ENCODE data around the gene SDK1.

The SDK1 gene

GRCh38 chr7:3345699-3346481, 44.8 kb downstream of the SDK1 start:
- H3F3A ChIP-seq (ENCODE audit: control insufficient read depth, insufficient read depth): no peaks in the 10 kb centered on the region
- no peaks in the 10 kb centered on the region for H4K20me1 ChIP-seq (ENCODE audit: control insufficient read depth, insufficient read depth, low read depth, low read length)
- H3K79me2 ChIP-seq (ENCODE audit: control insufficient read depth, low read length): no peaks in the 10 kb centered on the region
- H3K4me3 ChIP-seq (ENCODE audit: low read length): no peak overlapping the region
- H3K4me2 ChIP-seq (ENCODE audit: low read length): no peak overlapping the region
- H3K9me2 ChIP-seq (replicated peaks; ENCODE audit: control insufficient read depth, low read length): no peaks in the 10 kb centered on the region
- H3K9me3 ChIP-seq (ENCODE audit: control insufficient read depth, insufficient read depth, low read length): no peaks in the 10 kb centered on the region
- no peaks in the 10 kb centered on the region for H3K36me3 ChIP-seq (ENCODE audit: control insufficient read depth, low read length)
- TF ChIP-seq EZH2phosphoT487 (IDR thresholded peaks at IDR 0.05; ENCODE audit: borderline replicate concordance, low read length): no peak
- TF ChIP-seq, protein P1, sequence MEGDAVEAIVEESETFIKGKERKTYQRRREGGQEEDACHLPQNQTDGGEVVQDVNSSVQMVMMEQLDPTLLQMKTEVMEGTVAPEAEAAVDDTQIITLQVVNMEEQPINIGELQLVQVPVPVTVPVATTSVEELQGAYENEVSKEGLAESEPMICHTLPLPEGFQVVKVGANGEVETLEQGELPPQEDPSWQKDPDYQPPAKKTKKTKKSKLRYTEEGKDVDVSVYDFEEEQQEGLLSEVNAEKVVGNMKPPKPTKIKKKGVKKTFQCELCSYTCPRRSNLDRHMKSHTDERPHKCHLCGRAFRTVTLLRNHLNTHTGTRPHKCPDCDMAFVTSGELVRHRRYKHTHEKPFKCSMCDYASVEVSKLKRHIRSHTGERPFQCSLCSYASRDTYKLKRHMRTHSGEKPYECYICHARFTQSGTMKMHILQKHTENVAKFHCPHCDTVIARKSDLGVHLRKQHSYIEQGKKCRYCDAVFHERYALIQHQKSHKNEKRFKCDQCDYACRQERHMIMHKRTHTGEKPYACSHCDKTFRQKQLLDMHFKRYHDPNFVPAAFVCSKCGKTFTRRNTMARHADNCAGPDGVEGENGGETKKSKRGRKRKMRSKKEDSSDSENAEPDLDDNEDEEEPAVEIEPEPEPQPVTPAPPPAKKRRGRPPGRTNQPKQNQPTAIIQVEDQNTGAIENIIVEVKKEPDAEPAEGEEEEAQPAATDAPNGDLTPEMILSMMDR (IDR thresholded peaks at IDR 0.05; ENCODE audit: low read depth, low read length, poor library complexity, severe bottlenecking): no peak
- H3K27me3 ChIP-seq (ENCODE audit: control insufficient read depth, low read length): 0 out of 2 replicates have a peak, but pooled peaks cover 2% of the 10 kb centered on the region
- no peak overlapping the region for H3K27ac ChIP-seq (ENCODE audit: low read depth, low read length)
- no peaks in the 10 kb centered on the region for H3K4me1 ChIP-seq (ENCODE audit: control insufficient read depth, low read length)

DNA sequence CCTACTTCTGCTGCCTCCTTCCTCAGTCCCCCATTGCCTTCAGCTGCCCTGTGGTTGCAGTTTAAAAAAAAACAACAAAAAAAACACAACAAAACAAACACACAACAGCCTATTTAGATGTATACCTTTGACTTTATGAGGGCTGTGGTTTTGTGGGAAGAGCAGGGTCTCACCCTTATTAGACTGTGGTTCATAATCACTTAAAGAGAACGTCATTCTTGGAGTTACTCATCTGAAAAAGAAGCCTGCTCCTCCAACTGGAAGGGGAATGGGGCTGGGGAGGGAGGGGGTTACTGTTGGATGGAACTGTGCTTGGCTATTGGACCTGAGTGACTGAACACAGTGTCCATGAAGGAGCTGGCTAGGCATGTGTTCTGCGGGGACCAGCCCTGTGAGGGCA, 48.1 kb downstream of the SDK1 start:
- H3K79me2 ChIP-seq (ENCODE audit: control insufficient read depth, low read length): no peaks in the 10 kb centered on the region
- H4K20me1 ChIP-seq (ENCODE audit: control insufficient read depth, insufficient read depth, low read depth, low read length): no peaks in the 10 kb centered on the region
- H3K9me2 ChIP-seq (replicated peaks; ENCODE audit: control insufficient read depth, low read length): no peaks in the 10 kb centered on the region
- H3K36me3 ChIP-seq (ENCODE audit: control insufficient read depth, low read length): no peaks in the 10 kb centered on the region
- H3K4me1 ChIP-seq (ENCODE audit: control insufficient read depth, low read length): no peaks in the 10 kb centered on the region
- 0 out of 2 replicates have a peak, but pooled peaks cover 2% of the 10 kb centered on the region for H3K27me3 ChIP-seq (ENCODE audit: control insufficient read depth, low read length)
- TF ChIP-seq, protein P1 (IDR thresholded peaks at IDR 0.05; ENCODE audit: low read depth, low read length, poor library complexity, severe bottlenecking): no peak
- TF ChIP-seq EZH2phosphoT487 (IDR thresholded peaks at IDR 0.05; ENCODE audit: borderline replicate concordance, low read length): no peak
- no peaks in the 10 kb centered on the region for H3K9me3 ChIP-seq (ENCODE audit: control insufficient read depth, insufficient read depth, low read length)
- H3K4me3 ChIP-seq (ENCODE audit: low read length): no peak overlapping the region
- H3K27ac ChIP-seq (ENCODE audit: low read depth, low read length): no peak overlapping the region
- no peak overlapping the region for H3K4me2 ChIP-seq (ENCODE audit: low read length)
- no peaks in the 10 kb centered on the region for H3F3A ChIP-seq (ENCODE audit: control insufficient read depth, insufficient read depth)

- H3K9me3 ChIP-seq (ENCODE audit: control insufficient read depth, insufficient read depth, low read length): no peaks in the 10 kb centered on the region
- no peaks in the 10 kb centered on the region for H4K20me1 ChIP-seq (ENCODE audit: control insufficient read depth, insufficient read depth, low read depth, low read length)
- TF ChIP-seq EZH2phosphoT487 (IDR thresholded peaks at IDR 0.05; ENCODE audit: borderline replicate concordance, low read length): no peak
- TF ChIP-seq, protein P1 (IDR thresholded peaks at IDR 0.05; ENCODE audit: low read depth, low read length, poor library complexity, severe bottlenecking): no peak
- H3F3A ChIP-seq (ENCODE audit: control insufficient read depth, insufficient read depth): no peaks in the 10 kb centered on the region
- H3K27ac ChIP-seq (ENCODE audit: low read depth, low read length): no peak overlapping the region
- no peaks in the 10 kb centered on the region for H3K79me2 ChIP-seq (ENCODE audit: control insufficient read depth, low read length)
- H3K4me1 ChIP-seq (ENCODE audit: control insufficient read depth, low read length): no peaks in the 10 kb centered on the region
- H3K36me3 ChIP-seq (ENCODE audit: control insufficient read depth, low read length): no peaks in the 10 kb centered on the region
- no peak overlapping the region for H3K4me2 ChIP-seq (ENCODE audit: low read length)
- no peaks in the 10 kb centered on the region for H3K27me3 ChIP-seq (ENCODE audit: control insufficient read depth, low read length)
- no peak overlapping the region for H3K4me3 ChIP-seq (ENCODE audit: low read length)
- H3K9me2 ChIP-seq (replicated peaks; ENCODE audit: control insufficient read depth, low read length): no peaks in the 10 kb centered on the region
Observed at GRCh38 chr7:3356173-3356572, 55.1 kb downstream of the SDK1 start.

Measured in DOHH2 (cell line).